ENCODE results near the gene ADGRG6.

The ADGRG6 gene

DNA sequence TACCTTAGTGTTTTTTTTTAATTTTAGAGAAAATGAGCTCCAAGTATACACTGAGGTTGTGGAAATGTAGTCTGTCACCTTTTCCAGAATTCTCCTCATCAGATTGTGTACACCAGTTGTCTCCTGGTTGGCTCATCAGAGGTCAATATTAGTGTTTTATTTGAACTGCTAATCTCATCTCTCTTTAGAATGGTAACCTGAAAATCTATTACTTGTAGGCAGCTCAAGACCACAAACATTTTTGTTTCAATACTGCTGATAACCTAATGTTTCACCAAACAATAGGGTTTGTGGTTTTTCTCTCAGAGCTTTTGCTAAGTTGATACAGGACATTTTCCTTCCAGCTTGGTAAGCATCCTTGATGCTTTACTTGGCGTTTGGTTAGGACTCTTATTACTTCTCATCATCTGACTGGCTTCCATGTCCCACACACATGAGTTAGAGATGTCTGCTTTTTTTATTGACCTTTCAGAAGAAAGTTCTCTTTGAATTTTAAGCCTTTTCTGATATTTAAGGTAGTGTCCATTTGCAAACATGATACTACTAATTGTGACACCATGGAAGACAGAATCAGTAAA lies 15.1 kb downstream of the ADGRG6 start:
- Mint-ChIP-seq H3K4me3 (no peak overlapping the region), H3K27me3 (ENCODE audit: low read depth, poor library complexity) (peaks cover 4% of the 10 kb centered on the region), H3K36me3 (ENCODE audit: low read depth) (no peaks in the 10 kb centered on the region), H3K4me1 (no peaks in the 10 kb centered on the region), H3K9me3 (no peaks in the 10 kb centered on the region), H3K27ac (no peak overlapping the region)
- TF ChIP-seq, protein P1, sequence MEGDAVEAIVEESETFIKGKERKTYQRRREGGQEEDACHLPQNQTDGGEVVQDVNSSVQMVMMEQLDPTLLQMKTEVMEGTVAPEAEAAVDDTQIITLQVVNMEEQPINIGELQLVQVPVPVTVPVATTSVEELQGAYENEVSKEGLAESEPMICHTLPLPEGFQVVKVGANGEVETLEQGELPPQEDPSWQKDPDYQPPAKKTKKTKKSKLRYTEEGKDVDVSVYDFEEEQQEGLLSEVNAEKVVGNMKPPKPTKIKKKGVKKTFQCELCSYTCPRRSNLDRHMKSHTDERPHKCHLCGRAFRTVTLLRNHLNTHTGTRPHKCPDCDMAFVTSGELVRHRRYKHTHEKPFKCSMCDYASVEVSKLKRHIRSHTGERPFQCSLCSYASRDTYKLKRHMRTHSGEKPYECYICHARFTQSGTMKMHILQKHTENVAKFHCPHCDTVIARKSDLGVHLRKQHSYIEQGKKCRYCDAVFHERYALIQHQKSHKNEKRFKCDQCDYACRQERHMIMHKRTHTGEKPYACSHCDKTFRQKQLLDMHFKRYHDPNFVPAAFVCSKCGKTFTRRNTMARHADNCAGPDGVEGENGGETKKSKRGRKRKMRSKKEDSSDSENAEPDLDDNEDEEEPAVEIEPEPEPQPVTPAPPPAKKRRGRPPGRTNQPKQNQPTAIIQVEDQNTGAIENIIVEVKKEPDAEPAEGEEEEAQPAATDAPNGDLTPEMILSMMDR (IDR thresholded peaks at IDR 0.05): no peak
- no peak for DNase-seq

- no peak for DNase-seq
- no peaks in the 10 kb centered on the region for H3K9me3 Mint-ChIP-seq
- H3K36me3 Mint-ChIP-seq (ENCODE audit: low read depth): no peaks in the 10 kb centered on the region
- no peak overlapping the region for H3K27ac Mint-ChIP-seq
- TF ChIP-seq, protein P1 (IDR thresholded peaks at IDR 0.05): no peak
- H3K4me3 Mint-ChIP-seq: no peak overlapping the region
- no peaks in the 10 kb centered on the region for H3K4me1 Mint-ChIP-seq
- H3K27me3 Mint-ChIP-seq (ENCODE audit: low read depth, poor library complexity): no peaks in the 10 kb centered on the region
Measured at GRCh38 chr6:142318714-142319113, 16.9 kb downstream of the ADGRG6 start.

DNA sequence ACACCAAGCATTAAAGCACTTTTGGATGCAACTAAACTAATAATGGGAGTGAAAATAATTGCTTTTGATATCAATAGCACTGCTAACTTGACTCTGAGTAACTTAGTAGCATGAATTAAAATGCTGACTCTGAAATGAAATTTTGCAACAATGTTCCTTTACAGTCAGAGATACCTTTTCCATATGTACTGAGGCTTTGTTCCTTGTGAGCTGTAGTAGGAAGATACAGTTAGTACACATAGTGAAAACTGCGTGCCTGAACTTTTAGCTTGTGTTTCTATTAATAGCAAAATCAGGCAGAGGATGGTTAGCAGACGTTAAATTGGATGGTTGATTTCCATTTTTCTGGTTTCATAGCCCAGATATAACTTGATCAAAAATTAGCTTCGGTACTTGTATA lies 18.6 kb downstream of the ADGRG6 start:
- Mint-ChIP-seq H3K36me3 (ENCODE audit: low read depth) (no peaks in the 10 kb centered on the region), H3K27me3 (ENCODE audit: low read depth, poor library complexity) (no peaks in the 10 kb centered on the region)

GRCh38 chr6:142321451-142321850 lies 19.6 kb downstream of the ADGRG6 start:
- no peak overlapping the region for H3K27ac Mint-ChIP-seq
- TF ChIP-seq, protein P1 (IDR thresholded peaks at IDR 0.05): no peak
- no peaks in the 10 kb centered on the region for H3K36me3 Mint-ChIP-seq (ENCODE audit: low read depth)
- no peaks in the 10 kb centered on the region for H3K9me3 Mint-ChIP-seq
- no peaks in the 10 kb centered on the region for H3K4me1 Mint-ChIP-seq
- no peak overlapping the region for H3K4me3 Mint-ChIP-seq
- no peaks in the 10 kb centered on the region for H3K27me3 Mint-ChIP-seq (ENCODE audit: low read depth, poor library complexity)
- no peak for DNase-seq

More for the DNA sequence above, 18.6 kb downstream of the ADGRG6 start:
- Mint-ChIP-seq H3K4me3 (no peak overlapping the region), H3K9me3 (no peaks in the 10 kb centered on the region), H3K4me1 (no peaks in the 10 kb centered on the region), H3K27ac (no peak overlapping the region)
- TF ChIP-seq, protein P1 (IDR thresholded peaks at IDR 0.05): no peak
- no peak for DNase-seq

- Mint-ChIP-seq H3K9me3 (no peaks in the 10 kb centered on the region), H3K27ac (no peak overlapping the region), H3K27me3 (ENCODE audit: low read depth, poor library complexity) (no peaks in the 10 kb centered on the region), H3K4me3 (no peak overlapping the region), H3K36me3 (ENCODE audit: low read depth) (no peaks in the 10 kb centered on the region), H3K4me1 (no peaks in the 10 kb centered on the region)
- TF ChIP-seq, protein P1 (IDR thresholded peaks at IDR 0.05): no peak
- DNase-seq: no peak
Measured at GRCh38 chr6:142322066-142322465, 20.3 kb downstream of the ADGRG6 start.

GRCh38 chr6:142322504-142323198 lies 20.8 kb downstream of the ADGRG6 start:
- TF ChIP-seq, protein P1 (IDR thresholded peaks at IDR 0.05): no peak
- Mint-ChIP-seq H3K27ac (no peak overlapping the region), H3K36me3 (ENCODE audit: low read depth) (no peaks in the 10 kb centered on the region)

More at GRCh38 chr6:142322504-142323198, 20.8 kb downstream of the ADGRG6 start:
- DNase-seq: no peak
- Mint-ChIP-seq H3K27me3 (ENCODE audit: low read depth, poor library complexity) (no peaks in the 10 kb centered on the region), H3K4me3 (no peak overlapping the region), H3K4me1 (no peaks in the 10 kb centered on the region), H3K9me3 (no peaks in the 10 kb centered on the region)
